Measurements from ENCODE around the gene MAP4.

MAP4 gene

GRCh38 chr3:47912006-47912504, 104.2 kb downstream of the MAP4 start (continued):
- no peak for TF ChIP-seq PRDM2 (tag by site-specific recombination; IDR thresholded peaks at IDR 0.05; ENCODE audit: borderline replicate concordance)
- TF ChIP-seq ZBTB11 (tag by site-specific recombination; conservative IDR thresholded peaks at IDR 0.05; ENCODE audit: low read depth) = no peak
- no peak for TF ChIP-seq ZNF184 (tag by site-specific recombination; IDR thresholded peaks at IDR 0.05)
- no peak for TF ChIP-seq GLIS1 (tag by site-specific recombination; IDR thresholded peaks at IDR 0.05)
- TF ChIP-seq TRIM28 (IDR thresholded peaks at IDR 0.05; ENCODE audit: borderline replicate concordance, low read length) = no peak
- no peak for TF ChIP-seq KLF10 (tag by site-specific recombination; IDR thresholded peaks at IDR 0.05)
- TF ChIP-seq ZEB2 (tag by site-specific recombination; IDR thresholded peaks at IDR 0.05) = no peak
- TF ChIP-seq ZFHX2 (tag by site-specific recombination; conservative IDR thresholded peaks at IDR 0.05) = no peak
- TF ChIP-seq ZNF488 (tag by site-specific recombination; IDR thresholded peaks at IDR 0.05) = no peak

DNA sequence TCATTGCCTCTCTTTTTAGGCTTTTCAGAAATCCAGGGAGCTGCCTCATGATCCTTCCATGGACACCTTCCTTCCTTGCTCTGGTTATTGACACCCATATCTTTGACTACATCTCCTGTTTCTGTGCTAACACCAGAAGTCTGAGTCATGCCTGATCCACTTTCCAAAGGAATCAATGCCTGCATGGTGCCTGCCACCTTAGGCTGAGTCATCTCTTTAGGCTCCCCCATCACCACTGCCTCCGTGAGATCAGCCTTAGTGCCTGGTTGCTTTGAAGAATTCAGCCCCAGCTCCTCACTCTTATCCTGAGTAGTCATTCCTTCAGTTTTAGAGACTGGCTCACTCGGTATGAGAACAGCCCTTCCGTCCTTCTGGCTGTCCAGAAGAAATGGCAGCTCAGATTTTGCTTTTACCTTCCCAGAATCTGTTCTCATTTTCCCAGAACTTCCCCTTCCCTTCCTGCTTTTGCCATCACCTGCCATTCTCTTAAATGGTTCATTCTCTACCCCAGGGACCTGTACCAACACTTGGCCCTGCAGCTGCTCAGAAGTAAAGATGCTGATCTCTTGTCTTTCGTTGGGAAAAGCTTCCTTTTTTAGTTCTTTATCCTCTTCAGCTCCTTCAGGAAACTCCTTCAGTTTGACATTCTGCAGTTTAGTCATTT, 105.3 kb downstream of the MAP4 start:
- H3K4me1 ChIP-seq (ENCODE audit: control insufficient read depth, insufficient read depth, low read length) = no peaks in the 10 kb centered on the region
- CTCF ChIA-PET = interaction anchor here (1.0 kb wide), 1 partner anchor 74 kb away, joined by 3 read pairs; no protein-coding TSS in a partner anchor
- no peaks in the 10 kb centered on the region for H3K9me3 ChIP-seq (ENCODE audit: control insufficient read depth, insufficient read depth, low read depth, low read length)
- H3K27ac ChIP-seq (ENCODE audit: extremely low read depth, low read depth, low read length) = no peak overlapping the region
- H3K36me3 ChIP-seq (ENCODE audit: control insufficient read depth in 2 of 2, insufficient read depth in 1 of 2, low read length in 2 of 2) = peaks cover 0 to 36% of the 10 kb centered on the region in 2 experiments; a peak in 2 of 3 replicates
- POLR2A ChIA-PET = no interaction called here
- no peak overlapping the region for H3K4me3 ChIP-seq (ENCODE audit: low read depth, low read length)
- TF ChIP-seq SP7 (tag by site-specific recombination; IDR thresholded peaks at IDR 0.05) = peak; percentile 47; the same call in 1 of the 2 replicates
- TF ChIP-seq ZNF660 (tag by site-specific recombination; IDR thresholded peaks at IDR 0.05) = peak; percentile 94
- no peak for TF ChIP-seq ZNF350 (tag by site-specific recombination; IDR thresholded peaks at IDR 0.05)
- peak; percentile 57 for TF ChIP-seq ZNF600 (tag by site-specific recombination; IDR thresholded peaks at IDR 0.05)
- no peak for TF ChIP-seq ZNF501 (tag by site-specific recombination; IDR thresholded peaks at IDR 0.05)
- TF ChIP-seq, protein P1, sequence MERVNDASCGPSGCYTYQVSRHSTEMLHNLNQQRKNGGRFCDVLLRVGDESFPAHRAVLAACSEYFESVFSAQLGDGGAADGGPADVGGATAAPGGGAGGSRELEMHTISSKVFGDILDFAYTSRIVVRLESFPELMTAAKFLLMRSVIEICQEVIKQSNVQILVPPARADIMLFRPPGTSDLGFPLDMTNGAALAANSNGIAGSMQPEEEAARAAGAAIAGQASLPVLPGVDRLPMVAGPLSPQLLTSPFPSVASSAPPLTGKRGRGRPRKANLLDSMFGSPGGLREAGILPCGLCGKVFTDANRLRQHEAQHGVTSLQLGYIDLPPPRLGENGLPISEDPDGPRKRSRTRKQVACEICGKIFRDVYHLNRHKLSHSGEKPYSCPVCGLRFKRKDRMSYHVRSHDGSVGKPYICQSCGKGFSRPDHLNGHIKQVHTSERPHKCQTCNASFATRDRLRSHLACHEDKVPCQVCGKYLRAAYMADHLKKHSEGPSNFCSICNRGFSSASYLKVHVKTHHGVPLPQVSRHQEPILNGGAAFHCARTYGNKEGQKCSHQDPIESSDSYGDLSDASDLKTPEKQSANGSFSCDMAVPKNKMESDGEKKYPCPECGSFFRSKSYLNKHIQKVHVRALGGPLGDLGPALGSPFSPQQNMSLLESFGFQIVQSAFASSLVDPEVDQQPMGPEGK (tag by site-specific recombination; IDR thresholded peaks at IDR 0.05) = peak; percentile 49
- peak; percentile 36; the same call in 1 of the 2 replicates for TF ChIP-seq ZNF366 (tag by site-specific recombination; conservative IDR thresholded peaks at IDR 0.05)
- TF ChIP-seq PRDM1 (tag by site-specific recombination; IDR thresholded peaks at IDR 0.05) = peak; percentile 49
- TF ChIP-seq ZNF394 (tag by site-specific recombination; IDR thresholded peaks at IDR 0.05; ENCODE audit: borderline replicate concordance) = peak; percentile 33; the same call in 1 of the 2 replicates
- TF ChIP-seq, protein P2, sequence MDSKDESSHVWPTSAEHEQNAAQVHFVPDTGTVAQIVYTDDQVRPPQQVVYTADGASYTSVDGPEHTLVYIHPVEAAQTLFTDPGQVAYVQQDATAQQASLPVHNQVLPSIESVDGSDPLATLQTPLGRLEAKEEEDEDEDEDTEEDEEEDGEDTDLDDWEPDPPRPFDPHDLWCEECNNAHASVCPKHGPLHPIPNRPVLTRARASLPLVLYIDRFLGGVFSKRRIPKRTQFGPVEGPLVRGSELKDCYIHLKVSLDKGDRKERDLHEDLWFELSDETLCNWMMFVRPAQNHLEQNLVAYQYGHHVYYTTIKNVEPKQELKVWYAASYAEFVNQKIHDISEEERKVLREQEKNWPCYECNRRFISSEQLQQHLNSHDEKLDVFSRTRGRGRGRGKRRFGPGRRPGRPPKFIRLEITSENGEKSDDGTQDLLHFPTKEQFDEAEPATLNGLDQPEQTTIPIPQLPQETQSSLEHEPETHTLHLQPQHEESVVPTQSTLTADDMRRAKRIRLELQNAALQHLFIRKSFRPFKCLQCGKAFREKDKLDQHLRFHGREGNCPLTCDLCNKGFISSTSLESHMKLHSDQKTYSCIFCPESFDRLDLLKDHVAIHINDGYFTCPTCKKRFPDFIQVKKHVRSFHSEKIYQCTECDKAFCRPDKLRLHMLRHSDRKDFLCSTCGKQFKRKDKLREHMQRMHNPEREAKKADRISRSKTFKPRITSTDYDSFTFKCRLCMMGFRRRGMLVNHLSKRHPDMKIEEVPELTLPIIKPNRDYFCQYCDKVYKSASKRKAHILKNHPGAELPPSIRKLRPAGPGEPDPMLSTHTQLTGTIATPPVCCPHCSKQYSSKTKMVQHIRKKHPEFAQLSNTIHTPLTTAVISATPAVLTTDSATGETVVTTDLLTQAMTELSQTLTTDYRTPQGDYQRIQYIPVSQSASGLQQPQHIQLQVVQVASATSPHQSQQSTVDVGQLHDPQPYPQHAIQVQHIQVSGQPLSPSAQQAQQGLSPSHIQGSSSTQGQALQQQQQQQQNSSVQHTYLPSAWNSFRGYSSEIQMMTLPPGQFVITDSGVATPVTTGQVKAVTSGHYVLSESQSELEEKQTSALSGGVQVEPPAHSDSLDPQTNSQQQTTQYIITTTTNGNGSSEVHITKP (tag by site-specific recombination; IDR thresholded peaks at IDR 0.05) = peak; percentile 81

All from HEK293 (cell line).